Heart right ventricle (tissue), 16 donors: ENCODE data around the gene THAP9. TPM values are rescaled to one million over a fixed set of nuclear protein-coding genes. Genes with fewer than 3 reads are reported as not detected.

Experiments used
- ATAC-seq, 8 donors: fragments of 200-7000 bp; cut with Tn5 transposase; one replicate each; pipeline ENCODE4 v1.9.1; 2020; ENCODE audit warnings: mild to moderate bottlenecking in 8 of 8, moderate library complexity in 8 of 8, moderate number of reproducible peaks in 1 of 8
- DNase-seq, 2 donors: peaks; one replicate each; pipeline ENCODE4 v3.0.0-alpha.2; 2020
- H3K27ac ChIP-seq, 10 donors: fragments of 200-600 bp; sonication (generic) in 2 of 10; one replicate each; pipeline versions ENCODE4 v1.5.0 to v1.8.0; 2020 to 2022; ENCODE audit warnings: mild to moderate bottlenecking in 3 of 10
- H3K27me3 ChIP-seq, 7 donors: fragments of 200-600 bp; one replicate each; pipeline ENCODE4 v1.8.0; 2021 to 2022; ENCODE audit warnings: mild to moderate bottlenecking in 2 of 7
- H3K36me3 ChIP-seq, 9 donors: fragments of 200-600 bp; sonication (generic) in 1 of 9; one replicate each; pipeline versions ENCODE4 v1.5.0 to v1.8.0; 2020 to 2022; ENCODE audit warnings: mild to moderate bottlenecking in 2 of 9
- H3K4me1 ChIP-seq, 9 donors: fragments of 200-600 bp; sonication (generic) in 1 of 9; one replicate each; pipeline versions ENCODE4 v1.5.0 to v1.8.0; 2020 to 2022; ENCODE audit warnings: mild to moderate bottlenecking in 4 of 9
- H3K4me3 ChIP-seq, 10 donors: fragments of 200-600 bp; sonication (generic) in 2 of 10; one replicate each; pipeline versions ENCODE4 v1.5.0 to v1.8.0; 2020 to 2022; ENCODE audit warnings: mild to moderate bottlenecking in 7 of 10, moderate library complexity in 2 of 10
- H3K9me3 ChIP-seq, 11 donors: fragments of 200-600 bp in 10 of 11; sonication (generic) in 2 of 11; one replicate each; pipeline versions ENCODE4 v1.5.0 to v1.8.0; 2013 to 2022; ENCODE audit warnings: mild to moderate bottlenecking in 2 of 11, control low read depth in 1 of 11, moderate library complexity in 1 of 11
- CTCF ChIP-seq, 9 donors: fragments of 200-600 bp; sonication (generic) in 2 of 9; IDR thresholded peaks; one replicate each; pipeline versions ENCODE4 v1.5.0 to v1.8.0; 2021 to 2022; ENCODE audit warnings: antibody characterized with exemption in 9 of 9, mild to moderate bottlenecking in 5 of 9, moderate library complexity in 1 of 9
- WGBS, 2 donors: extraction: QIAGEN DNeasy Blood & Tissue Kit; methylation state at CpG; one replicate each; pipeline ENCODE4 v1.1.7; 2013; ENCODE audit warnings: inconsistent platforms in 1 of 2; 5-methylcytosine and 5-hydroxymethylcytosine counted together
- intact Hi-C, 10 donors: fragments of 100-400 bp; cut with DNase I; formaldehyde crosslinking; loops; one replicate each; pipeline versions ENCODE4 v1.11.1 to v1.14.2; 2022
- polyA plus RNA-seq, 2 donors: library from polyadenylated mRNA; stranded (reverse); fragments of 200-250 nt; gene quantifications; one replicate each; pipeline ENCODE4 v1.2.3, GENCODE V29; 2013
- total RNA-seq, 10 donors: library from RNA; stranded (reverse); fragmentation: NEBNext Ultra II Directional in 3 of 10; extraction: Animal tissue kit (Norgen Biotek cat#: 25700) in 3 of 10; gene quantifications; one replicate each; pipeline versions ENCODE4 v1.2.1 to v1.2.4, GENCODE V29; 2021 to 2023
- donor health status: Arrhythmogenic right ventricular cardiomyopathy.
- donor health status: ischemic (EF 13 %, LVEDD 7.1; RV severe dilation, severe dysfunction).
- donor health status: healthy with polysubstance abuse.
- donor health status: DM: no; HTN: yes; CAD: no.
- donor health status: DM: no; HTN: no; CAD: no.
- donor health status: ischemic (EF 25% LVEDD 6.9; RV normal size, moderate dysfunction).
- donor health status: ischemic (EF 25% LVEDD 5.7; RV mildly dilated, moderate dysfunction).
- donor health status: healthy.
- donor health status: DM: yes; HTN: yes; CAD: no.
- donor health status: Ischemic cardiomyopathy.
- donor health status: ischemic (EF 35%, LVEDD 5.7; RV mildly dilated, moderate dysfunction).
- donor health status: nonischemic (EF 11% LVEDD 7.7; RV severe dilation, severe dysfunction).
- donor health status: DM: yes; HTN: yes; CAD: no.
- donor health status: PGD.
- donor health status: ischemic (EF 29% LVEDD 5.4; RV normal size, mild dysfunction).
- donor health status: nonischemic (EF 23%, LVEDD 6.1; RV moderate dilation, normal function).

The THAP9 gene
- total and polyA plus RNA-seq, 12 donors, result 1.9 to 9.1 (median 5.7) TPM

DNA sequence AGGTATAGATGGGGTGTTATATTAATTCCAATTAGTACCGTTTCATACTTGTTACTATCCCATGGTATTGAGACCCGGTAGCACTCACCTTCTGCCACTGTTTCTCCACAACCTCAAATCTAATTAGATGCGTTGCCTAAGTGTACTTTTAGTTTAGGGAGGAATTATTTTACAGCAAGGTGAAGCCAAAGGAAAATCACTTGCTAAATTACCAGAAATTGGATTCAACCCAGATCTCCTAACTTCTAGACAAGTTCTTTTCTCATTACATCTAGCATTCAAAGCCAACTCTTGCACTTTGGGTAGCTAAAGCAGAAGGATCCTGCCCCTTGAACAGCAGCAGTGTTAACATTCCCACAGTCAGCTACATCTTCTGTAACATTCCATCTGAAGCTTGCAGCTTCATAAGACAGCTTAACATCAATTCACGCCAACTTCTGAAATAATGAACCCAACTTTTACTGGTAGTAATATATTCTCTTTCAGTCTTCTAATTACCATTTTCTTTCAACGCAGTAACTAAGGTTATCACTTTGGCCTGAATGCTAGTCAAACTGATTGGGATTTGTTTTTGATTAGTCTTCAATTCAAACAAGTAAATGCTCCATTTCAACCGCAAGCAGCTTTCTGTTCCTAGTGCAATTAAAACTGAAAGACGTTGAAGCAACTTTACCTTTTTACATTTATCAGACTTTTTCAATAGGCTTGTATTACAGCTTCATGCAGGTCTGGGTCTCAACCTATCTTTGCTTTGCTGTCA, 8.6 kb upstream of the THAP9 start:
- peak in 1 of 8 donors; percentile 1 for ATAC-seq

GRCh38 chr4:82892467-82892802, 8.1 kb upstream of the THAP9 start:
- intact Hi-C loops, result loop anchor here in 6 of 10 donors (5.0 to 10.0 kb wide), 4 partner anchors 142 to 468 kb away; partner anchors contain the start of genes COPS4 (in 4 of the 6), ENOPH1 (in 1 of the 6) and HNRNPDL (in 1 of the 6)
- no peak for TF ChIP-seq CTCF (IDR thresholded peaks at IDR 0.05)
- 67 to 75% methylated on average over 1 of the region's 1 CpG for WGBS, 2 donors
- Histone ChIP-seq H3K27ac (no peak overlapping the region), H3K36me3 (peaks cover 0 to 50% (median 12%) of the 10 kb centered on the region in 9 donors), H3K4me1 (peaks cover 0 to 43% (median 30%) of the 10 kb centered on the region in 9 donors), H3K9me3 (no peaks in the 10 kb centered on the region), H3K4me3 (no peak overlapping the region), H3K27me3 (no peaks in the 10 kb centered on the region)
- DNase-seq, result no peak
- no peak for ATAC-seq

More for the DNA sequence above, 8.6 kb upstream of the THAP9 start:
- intact Hi-C loops, result loop anchor here in 7 of 10 donors (1.0 to 10.0 kb wide), 5 partner anchors 9 to 467 kb away; partner anchors contain the start of genes COPS4 (in 4 of the 7), ENOPH1 (in 1 of the 7) and HNRNPDL (in 1 of the 7)
- H3K4me1 ChIP-seq, result peaks cover 0 to 43% (median 33%) of the 10 kb centered on the region in 9 donors
- peak overlapping the region; percentile 42 to 96 (median 78) for H3K4me3 ChIP-seq
- H3K36me3 ChIP-seq, result peaks cover 0 to 44% (median 12%) of the 10 kb centered on the region in 9 donors
- 21 to 29% methylated on average over 7 of the region's 7 CpGs for WGBS, 2 donors
- peak overlapping the region in 9 of 10 donors; percentile 92 to 99 (median 97) for H3K27ac ChIP-seq
- no peaks in the 10 kb centered on the region for H3K9me3 ChIP-seq
- H3K27me3 ChIP-seq, result no peaks in the 10 kb centered on the region
- no peak for TF ChIP-seq CTCF (IDR thresholded peaks at IDR 0.05)
- no peak for DNase-seq

- TF ChIP-seq CTCF (IDR thresholded peaks at IDR 0.05), result no peak
- ATAC-seq, result no peak
- intact Hi-C loops, result loop anchor here in 6 of 10 donors (5.0 to 10.0 kb wide), 4 partner anchors 141 to 469 kb away; partner anchors contain the start of genes COPS4 (in 4 of the 6), ENOPH1 (in 1 of the 6) and HNRNPDL (in 1 of the 6)
- Histone ChIP-seq H3K36me3 (peaks cover 0 to 58% (median 12%) of the 10 kb centered on the region in 9 donors), H3K4me1 (peaks cover 0 to 49% (median 36%) of the 10 kb centered on the region in 9 donors), H3K27me3 (no peaks in the 10 kb centered on the region), H3K27ac (no peak overlapping the region), H3K4me3 (no peak overlapping the region), H3K9me3 (no peaks in the 10 kb centered on the region)
- WGBS, 2 donors, result 87 to 88% methylated on average over 3 of the region's 3 CpGs
- no peak for DNase-seq
These were observed 6.6 kb upstream of the THAP9 start for GRCh38 chr4:82893942-82894341.

DNA sequence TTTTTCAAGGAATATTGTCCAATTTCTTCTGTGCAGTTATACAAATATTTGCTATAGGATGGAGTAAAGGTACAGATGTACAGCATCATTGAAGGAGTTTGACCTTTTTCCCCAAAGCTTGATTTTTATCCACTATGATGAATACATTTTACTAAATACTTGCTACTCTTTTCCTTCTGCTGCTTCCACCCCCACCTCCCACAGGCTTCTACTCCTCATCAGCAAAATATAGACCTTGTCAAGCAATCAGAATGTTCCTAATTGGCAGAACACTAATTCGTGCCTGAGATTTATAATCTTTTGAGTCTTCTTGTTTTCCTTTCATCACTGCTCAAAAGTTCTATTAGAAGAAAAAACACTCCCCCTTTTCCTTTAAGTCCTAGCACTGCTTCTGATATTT, 3.8 kb upstream of the THAP9 start:
- 78 to 84% methylated on average over 1 of the region's 1 CpG for WGBS, 2 donors

More for the DNA sequence above, 3.8 kb upstream of the THAP9 start:
- Histone ChIP-seq H3K4me3 (no peak overlapping the region), H3K27ac (no peak overlapping the region), H3K4me1 (peaks cover 0 to 49% (median 36%) of the 10 kb centered on the region in 9 donors), H3K27me3 (no peaks in the 10 kb centered on the region), H3K9me3 (no peaks in the 10 kb centered on the region), H3K36me3 (peaks cover 0 to 58% (median 12%) of the 10 kb centered on the region in 9 donors)
- DNase-seq (no peak), ATAC-seq (no peak)
- TF ChIP-seq CTCF (IDR thresholded peaks at IDR 0.05), result no peak
- intact Hi-C loops, result loop anchor here in 5 of 10 donors (10.0 kb wide), 3 partner anchors 138 to 472 kb away; partner anchors contain the start of genes COPS4 (in 4 of the 5), ENOPH1 (in 1 of the 5) and HNRNPDL (in 1 of the 5)
